HepG2 (cell line): ENCODE results near the gene RHBDD2. TPM values are rescaled to one million over a fixed set of nuclear protein-coding genes. Genes with fewer than 3 reads are reported as not detected.

Source experiments
- AGO1 ChIP-seq: fragments of 200-400 bp; formaldehyde crosslinking; IDR thresholded peaks from 2 replicates; pipeline ENCODE4 v1.6.1; 2017; ENCODE audit warnings: mild to moderate bottlenecking, low read depth, low read length, moderate library complexity; ENCODE audit not compliant: poor library complexity, severe bottlenecking
- ARHGAP35 ChIP-seq: sonication (generic); formaldehyde crosslinking; IDR thresholded peaks from 2 replicates; pipeline ENCODE4 v1.9.0; 2022; ENCODE audit warnings: mild to moderate bottlenecking, inconsistent platforms, moderate library complexity, missing genetic modification reagents, borderline replicate concordance
- ARNTL ChIP-seq: sonication (generic); formaldehyde crosslinking; IDR thresholded peaks from 2 replicates; pipeline ENCODE4 v1.4.0; 2020; ENCODE audit warnings: mild to moderate bottlenecking, missing genetic modification reagents
- BRD4 ChIP-seq: sonication (generic); formaldehyde crosslinking; IDR thresholded peaks from 2 replicates; pipeline ENCODE4 v1.4.0; 2020; ENCODE audit warnings: missing genetic modification reagents
- FOXO1 ChIP-seq: sonication (generic); formaldehyde crosslinking; IDR thresholded peaks from 2 replicates; pipeline ENCODE4 v1.4.0; 2020; ENCODE audit warnings: missing genetic modification reagents
- GABPA ChIP-seq, 2 experiments: IDR thresholded peaks; 2 replicates each; pipeline ENCODE4 v1.6.1; 2011 to 2016; ENCODE audit warnings: low read depth in 2 of 2, low read length in 1 of 2, missing biosample characterization in 1 of 2, missing genetic modification characterization in 1 of 2
- HES4 ChIP-seq: sonication (generic); formaldehyde crosslinking; IDR thresholded peaks from 2 replicates; pipeline ENCODE4 v1.9.0; 2021; ENCODE audit warnings: mild to moderate bottlenecking, missing genetic modification reagents, borderline replicate concordance
- JDP2 ChIP-seq: sonication (generic); formaldehyde crosslinking; IDR thresholded peaks from 2 replicates; pipeline ENCODE4 v1.8.1; 2022; ENCODE audit warnings: missing genetic modification reagents, borderline replicate concordance
- MED13 ChIP-seq: sonication (generic); formaldehyde crosslinking; IDR thresholded peaks from 2 replicates; pipeline ENCODE4 v1.5.0; 2020; ENCODE audit warnings: missing genetic modification reagents
- NCOA2 ChIP-seq: sonication (generic); formaldehyde crosslinking; IDR thresholded peaks from 2 replicates; pipeline ENCODE4 v1.8.0; 2022; ENCODE audit warnings: inconsistent platforms
- NR2C2 ChIP-seq: sonication (generic); formaldehyde crosslinking; IDR thresholded peaks from 2 replicates; pipeline ENCODE4 v1.4.0; 2020; ENCODE audit warnings: missing genetic modification reagents, mild to moderate bottlenecking, moderate library complexity, borderline replicate concordance
- NR2F6 ChIP-seq, 2 experiments: IDR thresholded peaks; 2 replicates each; pipeline ENCODE4 v1.6.1; 2016; ENCODE audit warnings: antibody characterized with exemption in 1 of 2, mild to moderate bottlenecking in 1 of 2
- RARA ChIP-seq: IDR thresholded peaks from 2 replicates; pipeline ENCODE4 v1.6.1; 2016; ENCODE audit warnings: missing genetic modification reagents, missing compliant biosample characterization
- RBM39 ChIP-seq: fragments of 200-400 bp; formaldehyde crosslinking; IDR thresholded peaks from one replicate; pipeline ENCODE4 v1.6.1; 2018; ENCODE audit warnings: antibody characterized with exemption, mild to moderate bottlenecking, low read depth, low read length; ENCODE audit not compliant: poor library complexity, severe bottlenecking
- SMAD1 ChIP-seq: sonication (generic); formaldehyde crosslinking; IDR thresholded peaks from 2 replicates; pipeline ENCODE4 v1.4.0; 2020; ENCODE audit warnings: missing genetic modification reagents, low read depth, mild to moderate bottlenecking, borderline replicate concordance
- WIZ ChIP-seq: sonication (generic); formaldehyde crosslinking; IDR thresholded peaks from 2 replicates; pipeline ENCODE4 v1.5.1; 2020; ENCODE audit warnings: mild to moderate bottlenecking, missing genetic modification reagents
- ZC3H13 ChIP-seq: sonication (generic); formaldehyde crosslinking; IDR thresholded peaks from 2 replicates; pipeline ENCODE4 v1.8.1; 2023; ENCODE audit warnings: mild to moderate bottlenecking, missing genetic modification reagents, moderate library complexity
- ZNF121 ChIP-seq: sonication (generic); formaldehyde crosslinking; IDR thresholded peaks from 2 replicates; pipeline ENCODE4 v1.5.0; 2020; ENCODE audit warnings: mild to moderate bottlenecking, missing genetic modification reagents
- ZNF30 ChIP-seq: sonication (generic); formaldehyde crosslinking; IDR thresholded peaks from 2 replicates; pipeline ENCODE4 v1.5.0; 2020; ENCODE audit warnings: mild to moderate bottlenecking, missing genetic modification reagents
- ZNF441 ChIP-seq: sonication (generic); formaldehyde crosslinking; IDR thresholded peaks from 2 replicates; pipeline ENCODE4 v1.7.0; 2021; ENCODE audit warnings: missing genetic modification reagents, borderline replicate concordance
- polyA plus RNA-seq, 8 experiments: library from polyadenylated mRNA; depleted of rRNA in 3 of 8; stranded (reverse) in 7 of 8; unstranded in 1 of 8; fragments of >200 nt; fragmentation: Illumina TruSeq in 4 of 8; extraction: Trizol in 4 of 8; gene quantifications; 2 replicates each; pipeline versions ENCODE4 v1.2.1 to v1.2.3, GENCODE V29; 2011 to 2016; ENCODE audit warnings: low read depth in 4 of 8, missing spikeins in 1 of 8, mixed read lengths in 1 of 8; ENCODE audit not compliant: insufficient read depth in 1 of 8
- total RNA-seq, 5 experiments: library from RNA; depleted of rRNA; stranded (reverse); fragments of >200 nt; fragmentation: Illumina TruSeq; extraction: Trizol; gene quantifications; 2 replicates each; pipeline ENCODE4 v1.2.3, GENCODE V29; 2016; ENCODE audit warnings: low read depth in 1 of 5
- TF ChIP-seq, protein P1 (sequence below): sonication (generic); formaldehyde crosslinking; IDR thresholded peaks from 2 replicates; pipeline ENCODE4 v1.4.0; 2020; ENCODE audit warnings: missing genetic modification reagents; ENCODE audit errors: not compliant biosample characterization
- TF ChIP-seq, protein P2 (sequence below): sonication (generic); formaldehyde crosslinking; IDR thresholded peaks from 2 replicates; pipeline ENCODE4 v1.4.0; 2020; ENCODE audit warnings: missing genetic modification reagents, borderline replicate concordance
- TF ChIP-seq, protein P3 (sequence below): sonication (generic); formaldehyde crosslinking; IDR thresholded peaks from 2 replicates; pipeline ENCODE4 v1.4.0; 2020; ENCODE audit warnings: missing genetic modification reagents

RHBDD2 gene
- total and polyA plus RNA-seq, 2 of the 13 experiments (the other 11 are each of a cell fraction or from before 2014, with no cell fraction given), result 23.1 to 26.4 TPM

DNA sequence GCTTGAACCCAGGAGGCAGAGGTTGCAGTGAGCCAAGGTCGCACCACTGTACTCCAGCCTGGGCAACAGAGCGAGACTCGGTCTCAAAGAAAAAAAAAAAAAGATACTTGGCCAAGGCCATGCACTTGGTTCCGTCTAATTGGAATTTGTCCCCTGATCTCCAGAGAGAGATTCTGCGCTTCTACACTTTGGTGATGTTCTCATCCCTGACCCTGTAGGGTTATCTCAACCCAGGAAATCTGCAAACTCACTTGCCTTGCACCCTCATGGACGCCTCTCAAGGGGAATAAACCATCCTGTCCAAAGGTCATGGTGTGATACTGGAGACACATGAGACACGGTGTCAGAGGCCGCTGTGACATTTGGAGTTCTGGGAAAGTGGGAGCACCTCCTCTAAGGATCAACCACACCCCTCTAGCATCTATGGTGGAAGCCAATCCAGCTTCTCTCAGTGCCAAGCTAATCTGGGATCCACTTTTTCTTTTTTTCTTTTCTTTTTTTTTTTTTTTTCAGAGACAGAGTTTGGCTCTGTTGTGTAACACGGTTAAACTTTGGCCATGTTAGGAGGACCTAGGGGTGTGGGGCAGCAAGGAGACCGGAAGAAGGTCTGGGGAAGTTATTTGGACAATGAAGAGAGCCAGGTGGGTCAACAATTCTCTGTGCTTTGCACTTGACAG is 28.3 kb downstream of the RHBDD2 start (continued):
- TF ChIP-seq RARA (peak; percentile 71), ZNF441 (CRISPR knock-in tag) (no peak), NCOA2 (peak; percentile 89), ARHGAP35 (CRISPR knock-in tag) (no peak), ZNF121 (CRISPR knock-in tag) (peak; percentile 99), NR2F6 (IDR thresholded peaks at IDR 0.05) (peak; percentile 91), NR2F6 (CRISPR knock-in tag; IDR thresholded peaks at IDR 0.05) (peak; percentile 66), ARNTL (CRISPR knock-in tag) (peak; percentile 68; the same call in 1 of the 2 replicates), RBM39 (no peak), JDP2 (no peak), NR2C2 (CRISPR knock-in tag) (peak; percentile 76), MED13 (peak; percentile 20; the same call in 1 of the 2 replicates), WIZ (CRISPR knock-in tag) (no peak), ZC3H13 (CRISPR knock-in tag) (no peak), GABPA (IDR thresholded peaks at IDR 0.05; ENCODE audit: low read depth, low read length) (no peak), GABPA (CRISPR knock-in tag; IDR thresholded peaks at IDR 0.05; ENCODE audit: low read depth) (peak; percentile 80), FOXO1 (CRISPR knock-in tag) (0 out of 2 replicates have a peak, but pooled peaks have one; percentile 44), HES4 (CRISPR knock-in tag) (no peak), ZNF30 (CRISPR knock-in tag) (no peak), BRD4 (CRISPR knock-in tag) (no peak), AGO1 (no peak), SMAD1 (CRISPR knock-in tag) (no peak)
- TF ChIP-seq, protein P1, sequence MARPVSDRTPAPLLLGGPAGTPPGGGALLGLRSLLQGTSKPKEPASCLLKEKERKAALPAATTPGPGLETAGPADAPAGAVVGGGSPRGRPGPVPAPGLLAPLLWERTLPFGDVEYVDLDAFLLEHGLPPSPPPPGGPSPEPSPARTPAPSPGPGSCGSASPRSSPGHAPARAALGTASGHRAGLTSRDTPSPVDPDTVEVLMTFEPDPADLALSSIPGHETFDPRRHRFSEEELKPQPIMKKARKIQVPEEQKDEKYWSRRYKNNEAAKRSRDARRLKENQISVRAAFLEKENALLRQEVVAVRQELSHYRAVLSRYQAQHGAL, result no peak
- TF ChIP-seq, protein P2, sequence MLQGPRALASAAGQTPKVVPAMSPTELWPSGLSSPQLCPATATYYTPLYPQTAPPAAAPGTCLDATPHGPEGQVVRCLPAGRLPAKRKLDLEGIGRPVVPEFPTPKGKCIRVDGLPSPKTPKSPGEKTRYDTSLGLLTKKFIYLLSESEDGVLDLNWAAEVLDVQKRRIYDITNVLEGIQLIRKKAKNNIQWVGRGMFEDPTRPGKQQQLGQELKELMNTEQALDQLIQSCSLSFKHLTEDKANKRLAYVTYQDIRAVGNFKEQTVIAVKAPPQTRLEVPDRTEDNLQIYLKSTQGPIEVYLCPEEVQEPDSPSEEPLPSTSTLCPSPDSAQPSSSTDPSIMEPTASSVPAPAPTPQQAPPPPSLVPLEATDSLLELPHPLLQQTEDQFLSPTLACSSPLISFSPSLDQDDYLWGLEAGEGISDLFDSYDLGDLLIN (CRISPR knock-in tag), result no peak
- TF ChIP-seq, protein P3, sequence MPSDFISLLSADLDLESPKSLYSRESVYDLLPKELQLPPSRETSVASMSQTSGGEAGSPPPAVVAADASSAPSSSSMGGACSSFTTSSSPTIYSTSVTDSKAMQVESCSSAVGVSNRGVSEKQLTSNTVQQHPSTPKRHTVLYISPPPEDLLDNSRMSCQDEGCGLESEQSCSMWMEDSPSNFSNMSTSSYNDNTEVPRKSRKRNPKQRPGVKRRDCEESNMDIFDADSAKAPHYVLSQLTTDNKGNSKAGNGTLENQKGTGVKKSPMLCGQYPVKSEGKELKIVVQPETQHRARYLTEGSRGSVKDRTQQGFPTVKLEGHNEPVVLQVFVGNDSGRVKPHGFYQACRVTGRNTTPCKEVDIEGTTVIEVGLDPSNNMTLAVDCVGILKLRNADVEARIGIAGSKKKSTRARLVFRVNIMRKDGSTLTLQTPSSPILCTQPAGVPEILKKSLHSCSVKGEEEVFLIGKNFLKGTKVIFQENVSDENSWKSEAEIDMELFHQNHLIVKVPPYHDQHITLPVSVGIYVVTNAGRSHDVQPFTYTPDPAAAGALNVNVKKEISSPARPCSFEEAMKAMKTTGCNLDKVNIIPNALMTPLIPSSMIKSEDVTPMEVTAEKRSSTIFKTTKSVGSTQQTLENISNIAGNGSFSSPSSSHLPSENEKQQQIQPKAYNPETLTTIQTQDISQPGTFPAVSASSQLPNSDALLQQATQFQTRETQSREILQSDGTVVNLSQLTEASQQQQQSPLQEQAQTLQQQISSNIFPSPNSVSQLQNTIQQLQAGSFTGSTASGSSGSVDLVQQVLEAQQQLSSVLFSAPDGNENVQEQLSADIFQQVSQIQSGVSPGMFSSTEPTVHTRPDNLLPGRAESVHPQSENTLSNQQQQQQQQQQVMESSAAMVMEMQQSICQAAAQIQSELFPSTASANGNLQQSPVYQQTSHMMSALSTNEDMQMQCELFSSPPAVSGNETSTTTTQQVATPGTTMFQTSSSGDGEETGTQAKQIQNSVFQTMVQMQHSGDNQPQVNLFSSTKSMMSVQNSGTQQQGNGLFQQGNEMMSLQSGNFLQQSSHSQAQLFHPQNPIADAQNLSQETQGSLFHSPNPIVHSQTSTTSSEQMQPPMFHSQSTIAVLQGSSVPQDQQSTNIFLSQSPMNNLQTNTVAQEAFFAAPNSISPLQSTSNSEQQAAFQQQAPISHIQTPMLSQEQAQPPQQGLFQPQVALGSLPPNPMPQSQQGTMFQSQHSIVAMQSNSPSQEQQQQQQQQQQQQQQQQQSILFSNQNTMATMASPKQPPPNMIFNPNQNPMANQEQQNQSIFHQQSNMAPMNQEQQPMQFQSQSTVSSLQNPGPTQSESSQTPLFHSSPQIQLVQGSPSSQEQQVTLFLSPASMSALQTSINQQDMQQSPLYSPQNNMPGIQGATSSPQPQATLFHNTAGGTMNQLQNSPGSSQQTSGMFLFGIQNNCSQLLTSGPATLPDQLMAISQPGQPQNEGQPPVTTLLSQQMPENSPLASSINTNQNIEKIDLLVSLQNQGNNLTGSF, result no peak
